ENCODE data around the gene KCNJ4. TPM values are rescaled to one million over a fixed set of nuclear protein-coding genes. Genes with fewer than 3 reads are reported as not detected.

Gene KCNJ4
- total RNA-seq, 3 donors from 2014 or later (not counting 1 experiment from before 2014, with no cell fraction given), result not detected

- H3K36me3 Mint-ChIP-seq, result no peaks in the 10 kb centered on the region
- no peaks in the 10 kb centered on the region for H3K36me3 ChIP-seq (ENCODE audit: control insufficient read depth, insufficient read depth, low read length)
- TF ChIP-seq CTCF (IDR thresholded peaks at IDR 0.05), result no peak
- H3K4me3 ChIP-seq (ENCODE audit: low read length), result no peak overlapping the region
- no peaks in the 10 kb centered on the region for H3K4me1 ChIP-seq (ENCODE audit: control insufficient read depth, insufficient read depth, low read length)
- 87% methylated on average over 13 of the region's 14 CpGs for WGBS (ENCODE audit: insufficient coverage)
- no peak for ATAC-seq
- H3K27ac ChIP-seq (ENCODE audit: low read length), result no peak overlapping the region
- intact Hi-C loops (cut with micrococcal nuclease), result no loop called here
- no peaks in the 10 kb centered on the region for H3K9me3 Mint-ChIP-seq
- H3K4me3 Mint-ChIP-seq, result no peak overlapping the region
- no peaks in the 10 kb centered on the region for H3K4me1 Mint-ChIP-seq
- H3K9me3 ChIP-seq (ENCODE audit: control insufficient read depth, insufficient read depth, low read length), result no peaks in the 10 kb centered on the region
- peaks cover 0 to 21% of the 10 kb centered on the region in 2 donors for H3K27me3 Mint-ChIP-seq (ENCODE audit: low read depth in 2 of 2)
- no peak overlapping the region for H3K27ac Mint-ChIP-seq
- no peaks in the 10 kb centered on the region for H3K27me3 ChIP-seq (ENCODE audit: control insufficient read depth, insufficient read depth, low read length)
- DNase-seq, result no peak
Observed at GRCh38 chr22:38440747-38441350, 14.2 kb downstream of the KCNJ4 start.

GRCh38 chr22:38437416-38437815 is 17.6 kb downstream of the KCNJ4 start:
- TF ChIP-seq CTCF (IDR thresholded peaks at IDR 0.05), result no peak
- Histone ChIP-seq H3K36me3 (ENCODE audit: control insufficient read depth, insufficient read depth, low read length) (no peaks in the 10 kb centered on the region), H3K4me1 (ENCODE audit: control insufficient read depth, insufficient read depth, low read length) (no peaks in the 10 kb centered on the region), H3K27me3 (ENCODE audit: control insufficient read depth, insufficient read depth, low read length) (no peaks in the 10 kb centered on the region), H3K4me3 (ENCODE audit: low read length) (no peak overlapping the region), H3K27ac (ENCODE audit: low read length) (no peak overlapping the region), H3K9me3 (ENCODE audit: control insufficient read depth, insufficient read depth, low read length) (no peaks in the 10 kb centered on the region)
- no peak overlapping the region for H3K4me3 Mint-ChIP-seq
- no peak for DNase-seq
- intact Hi-C loops (cut with micrococcal nuclease), result no loop called here
- WGBS (ENCODE audit: insufficient coverage), result 91% methylated on average over 9 of the region's 9 CpGs
- H3K27ac Mint-ChIP-seq, result no peak overlapping the region
- no peaks in the 10 kb centered on the region for H3K9me3 Mint-ChIP-seq
- peaks cover 0 to 5% of the 10 kb centered on the region in 2 donors for H3K27me3 Mint-ChIP-seq (ENCODE audit: low read depth in 2 of 2)
- H3K36me3 Mint-ChIP-seq, result no peaks in the 10 kb centered on the region
- no peak for ATAC-seq
- H3K4me1 Mint-ChIP-seq, result no peaks in the 10 kb centered on the region

- no peak for TF ChIP-seq CTCF (IDR thresholded peaks at IDR 0.05)
- ATAC-seq (no peak), DNase-seq (no peak)
- H3K36me3 Mint-ChIP-seq, result no peaks in the 10 kb centered on the region
- no peaks in the 10 kb centered on the region for H3K9me3 Mint-ChIP-seq
- Histone ChIP-seq H3K36me3 (ENCODE audit: control insufficient read depth, insufficient read depth, low read length) (no peaks in the 10 kb centered on the region), H3K9me3 (ENCODE audit: control insufficient read depth, insufficient read depth, low read length) (no peaks in the 10 kb centered on the region), H3K27ac (ENCODE audit: low read length) (no peak overlapping the region), H3K4me3 (ENCODE audit: low read length) (no peak overlapping the region), H3K4me1 (ENCODE audit: control insufficient read depth, insufficient read depth, low read length) (no peaks in the 10 kb centered on the region), H3K27me3 (ENCODE audit: control insufficient read depth, insufficient read depth, low read length) (no peaks in the 10 kb centered on the region)
- no peaks in the 10 kb centered on the region for H3K4me1 Mint-ChIP-seq
- H3K27me3 Mint-ChIP-seq (ENCODE audit: low read depth in 2 of 2), result peaks cover 0 to 5% of the 10 kb centered on the region in 2 donors
- intact Hi-C loops (cut with micrococcal nuclease), result no loop called here
- H3K4me3 Mint-ChIP-seq, result no peak overlapping the region
- 85% methylated on average over 15 of the region's 15 CpGs for whole genome bisulfite sequencing (ENCODE audit: insufficient coverage)
- H3K27ac Mint-ChIP-seq, result no peak overlapping the region
Observed at GRCh38 chr22:38436629-38437395, 18.2 kb downstream of the KCNJ4 start.
